ENCODE measurements around the gene TCL1B. TPM values are rescaled to one million over a fixed set of nuclear protein-coding genes. Genes with fewer than 3 reads are reported as not detected.

Gene TCL1B
- total RNA-seq (2012; rRNA removed) = not detected in 2 replicates
- polyA plus RNA-seq (2012; rRNA removed) = not detected in 2 replicates
- polyA plus RNA-seq (2012; cell fraction: cytosol; rRNA removed) = not detected in 2 replicates
- not detected in 2 replicates for polyA plus RNA-seq (2012; cell fraction: nucleus; rRNA removed; ENCODE audit: low replicate concordance)
- not detected for Bru-seq, nascent RNA
- not detected for BruChase-seq, experiment 1, labeled RNA remaining after a 6-hour chase
- not detected for BruChase-seq, experiment 2, labeled RNA remaining after a 2-hour chase
- long read RNA-seq = 0 reads

GRCh38 chr14:95685978-95686922 is at the start of gene TCL1B:
Gene TCL1B, plus strand, starts transcription at chr14:95686426. Its CDS starts 42 bp downstream, at chr14:95686468.
- no peak within 1 kb of the TSS for H2AFZ ChIP-seq (replicated peaks; ENCODE audit: low read length, poor library complexity)
- no peak within 1 kb of the TSS for H3K9ac ChIP-seq (ENCODE audit: low read depth, low read length)
- 43% methylated on average over 4 of the region's 38 CpGs; no CpG with 5 or more reads in 1 of the 2 experiments for WGBS, 2 experiments (ENCODE audit: extremely low coverage in 2 of 2, insufficient read length in 1 of 2)
- no peak within 1 kb of the TSS for H3K4ac ChIP-seq (ENCODE audit: low read depth, low read length)
- no peaks in the 10 kb centered on the region for H3K79me1 ChIP-seq (ENCODE audit: low read depth in 1 of 2, low read length in 2 of 2)
- ATAC-seq (ENCODE audit: low read depth) (no peak), DNase-seq (no peak)
- no peaks in the 10 kb centered on the region for H3K36me3 ChIP-seq (ENCODE audit: control insufficient read depth, insufficient read depth, low read length)
- in situ Hi-C loops (cut with MboI; ENCODE audit: low sequenced_read_pairs) = no loop called here
- H4K91ac ChIP-seq (ENCODE audit: insufficient read depth, low read depth, low read length) = no peak within 1 kb of the TSS
- H3K9me3 ChIP-seq (ENCODE audit: control insufficient read depth, insufficient read depth, low read length) = peaks cover 4% of the 10 kb centered on the region; the same call in 1 of the 2 replicates
- no peaks in the 10 kb centered on the region for H3K4me1 ChIP-seq (ENCODE audit: control insufficient read depth, insufficient read depth, low read length)
- no peak within 1 kb of the TSS for H2AK9ac ChIP-seq (replicated peaks; ENCODE audit: low read depth, low read length, poor library complexity)
- no peak within 1 kb of the TSS for H3K23ac ChIP-seq (ENCODE audit: low read depth, low read length)
- no peak within 1 kb of the TSS for H3K14ac ChIP-seq (replicated peaks; ENCODE audit: low read depth, low read length)
- intact Hi-C loops (cut with micrococcal nuclease) = no loop called here
- CTCF ChIA-PET = no interaction called here
- H2BK120ac ChIP-seq (ENCODE audit: low read depth, low read length) = no peak within 1 kb of the TSS
- dilution Hi-C loops (cut with HindIII; ENCODE audit: low sequenced_read_pairs, unreplicated experiment) = no loop called here
- H3K27ac ChIP-seq (ENCODE audit: insufficient read depth, low read length) = no peak within 1 kb of the TSS
- H4K8ac ChIP-seq (ENCODE audit: low read depth in 2 of 2, low read length in 2 of 2) = no peak within 1 kb of the TSS
- no peaks in the 10 kb centered on the region for H4K20me1 ChIP-seq (ENCODE audit: insufficient read depth, low read length)
- H3K56ac ChIP-seq (ENCODE audit: extremely low read depth, insufficient read depth, low read length) = no peak within 1 kb of the TSS
- H3K9me1 ChIP-seq (ENCODE audit: insufficient read depth, low read length) = no peaks in the 10 kb centered on the region
- H2AK5ac ChIP-seq (ENCODE audit: low read depth, low read length) = no peak within 1 kb of the TSS
- no peak within 1 kb of the TSS for H4K5ac ChIP-seq (ENCODE audit: low read depth, low read length)
- POLR2A ChIA-PET (ENCODE audit: unreplicated experiment) = no interaction called here
- H3K4me3 ChIP-seq (ENCODE audit: insufficient read depth, low read depth, low read length) = no peak within 1 kb of the TSS
- H2BK5ac ChIP-seq (ENCODE audit: low read depth, low read length, poor library complexity, severe bottlenecking) = no peak within 1 kb of the TSS
- no peak within 1 kb of the TSS for H3K4me2 ChIP-seq (ENCODE audit: low read depth, low read length)
- no peaks in the 10 kb centered on the region for H3K27me3 ChIP-seq (ENCODE audit: control insufficient read depth, insufficient read depth, low read length)
- no peak within 1 kb of the TSS for H2BK20ac ChIP-seq (ENCODE audit: low read depth, low read length)
- H2BK15ac ChIP-seq (ENCODE audit: low read depth, low read length) = no peak within 1 kb of the TSS
- H3K18ac ChIP-seq (ENCODE audit: low read depth, low read length) = no peak within 1 kb of the TSS
- no TSS peak for BruUV-seq (replicated peaks)
- TF ChIP-seq RCOR1 (IDR thresholded peaks at IDR 0.05; ENCODE audit: insufficient replicate concordance, low read length) (no peak), CEBPB (IDR thresholded peaks at IDR 0.05; ENCODE audit: low read depth, low read length) (no peak), BHLHE40 (IDR thresholded peaks at IDR 0.05; ENCODE audit: low read depth, low read length) (no peak), MXI1 (IDR thresholded peaks at IDR 0.05; ENCODE audit: borderline replicate concordance, low read depth, low read length) (no peak), CTCF (conservative IDR thresholded peaks at IDR 0.05; ENCODE audit: low read depth, low read length) (no peak), MAZ (IDR thresholded peaks at IDR 0.05; ENCODE audit: borderline replicate concordance, low read depth, low read length) (no peak), CHD1 (IDR thresholded peaks at IDR 0.05; ENCODE audit: low read depth, low read length) (no peak), SMC3 (IDR thresholded peaks at IDR 0.05; ENCODE audit: low read depth, low read length) (no peak), ELK1 (IDR thresholded peaks at IDR 0.05; ENCODE audit: borderline replicate concordance, low read depth, low read length) (no peak), USF2 (IDR thresholded peaks at IDR 0.05; ENCODE audit: low read depth, low read length) (no peak), FOS (IDR thresholded peaks at IDR 0.05; ENCODE audit: low read depth, low read length) (no peak), POLR2A (IDR thresholded peaks at IDR 0.05; ENCODE audit: low read depth, low read length) (no peak), NFE2L2 (IDR thresholded peaks at IDR 0.05; ENCODE audit: low read depth, low read length) (no peak)

Data from IMR-90 (cell line).